Measurements from ENCODE around the gene ARHGAP4.
A peak's percentile ranks its signal among the peaks of the same experiment; 100 is the strongest.

Gene ARHGAP4

GRCh38 chrX:153913701-153914100 is 12.4 kb downstream of the ARHGAP4 start:
- in situ Hi-C loops (cut with MboI; ENCODE audit: low sequenced_read_pairs, unreplicated experiment): no loop called here
- no peak for DNase-seq (ENCODE audit: low spot score)
- TF ChIP-seq CTCF (IDR thresholded peaks at IDR 0.05; ENCODE audit: borderline replicate concordance, control extremely low read depth, extremely low read depth, insufficient read depth, missing control alignments): no peak

DNA sequence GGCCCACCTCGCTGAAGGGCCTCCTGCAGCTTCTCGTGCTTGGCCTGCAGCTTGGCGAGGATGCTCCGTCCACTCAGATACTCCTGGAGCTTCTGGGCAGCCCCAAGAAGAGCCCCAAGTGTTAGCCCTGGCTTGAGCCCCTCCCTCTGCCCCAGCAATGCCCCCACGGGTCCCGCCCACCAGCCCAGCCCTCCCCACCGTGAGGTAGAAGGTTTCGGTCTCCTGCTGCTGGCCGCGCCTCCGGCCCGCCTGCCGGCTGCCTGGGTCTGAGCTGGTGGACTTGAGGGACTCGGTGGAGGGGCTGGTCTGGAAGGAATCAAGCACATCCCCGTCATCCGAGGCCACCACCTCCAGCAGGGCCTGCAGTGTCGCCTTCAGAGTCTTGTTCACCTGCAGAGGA is 12.9 kb downstream of the ARHGAP4 start:
- in situ Hi-C loops (cut with MboI; ENCODE audit: low sequenced_read_pairs, unreplicated experiment): no loop called here
- TF ChIP-seq CTCF (IDR thresholded peaks at IDR 0.05; ENCODE audit: borderline replicate concordance, control extremely low read depth, extremely low read depth, insufficient read depth, missing control alignments): no peak
- no peak for DNase-seq (ENCODE audit: low spot score)

DNA sequence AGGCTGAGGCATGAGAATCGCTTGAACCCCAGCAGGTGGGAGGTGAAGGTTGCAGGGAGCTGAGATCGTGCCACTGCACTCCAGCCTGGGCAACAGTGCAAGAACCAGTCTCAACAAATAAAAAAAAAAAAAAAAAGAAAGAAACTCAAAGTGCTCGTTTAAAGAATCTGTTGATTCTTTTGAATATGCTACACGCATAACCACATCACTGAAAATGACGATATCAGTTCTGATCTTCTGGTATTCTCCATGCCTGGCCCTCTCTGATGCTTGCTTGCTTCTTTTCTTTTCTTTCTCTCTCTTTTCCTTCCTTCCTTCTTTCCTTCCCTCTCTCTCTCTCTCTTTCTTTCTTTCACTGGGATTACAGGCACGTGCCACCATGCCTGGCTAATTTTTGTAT is 14.3 kb downstream of the ARHGAP4 start:
- in situ Hi-C loops (cut with MboI; ENCODE audit: low sequenced_read_pairs, unreplicated experiment): no loop called here
- no peak for DNase-seq (ENCODE audit: low spot score)
- TF ChIP-seq CTCF (IDR thresholded peaks at IDR 0.05; ENCODE audit: borderline replicate concordance, control extremely low read depth, extremely low read depth, insufficient read depth, missing control alignments): no peak

GRCh38 chrX:153910446-153910845 is 15.6 kb downstream of the ARHGAP4 start:
- in situ Hi-C loops (cut with MboI; ENCODE audit: low sequenced_read_pairs, unreplicated experiment): no loop called here
- no peak for DNase-seq (ENCODE audit: low spot score)
- no peak for TF ChIP-seq CTCF (IDR thresholded peaks at IDR 0.05; ENCODE audit: borderline replicate concordance, control extremely low read depth, extremely low read depth, insufficient read depth, missing control alignments)

DNA sequence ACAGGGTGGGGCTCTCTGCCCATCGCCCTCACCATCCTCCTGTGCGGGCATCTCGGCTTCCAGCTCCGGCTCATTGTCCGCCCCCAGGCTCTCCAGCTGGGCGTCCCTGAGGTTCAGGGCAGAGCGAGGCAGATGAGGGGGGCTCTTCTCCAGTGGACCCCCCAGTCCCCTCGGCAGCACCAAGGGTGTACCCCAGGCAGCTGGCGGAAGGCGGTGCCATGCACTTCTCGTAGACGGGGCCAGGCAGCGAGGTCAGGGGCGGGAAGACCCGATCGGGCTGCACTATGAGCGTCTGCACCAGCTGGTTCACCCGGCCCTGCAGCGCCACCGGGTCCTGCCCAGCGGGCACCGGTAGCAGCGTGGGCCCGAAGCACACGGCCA is 16.1 kb downstream of the ARHGAP4 start:
- TF ChIP-seq CTCF (IDR thresholded peaks at IDR 0.05; ENCODE audit: borderline replicate concordance, control extremely low read depth, extremely low read depth, insufficient read depth, missing control alignments): no peak
- in situ Hi-C loops (cut with MboI; ENCODE audit: low sequenced_read_pairs, unreplicated experiment): no loop called here
- DNase-seq (ENCODE audit: low spot score): no peak

GRCh38 chrX:153909024-153909979 is 16.8 kb downstream of the ARHGAP4 start:
- in situ Hi-C loops (cut with MboI; ENCODE audit: low sequenced_read_pairs, unreplicated experiment): no loop called here
- no peak for TF ChIP-seq CTCF (IDR thresholded peaks at IDR 0.05; ENCODE audit: borderline replicate concordance, control extremely low read depth, extremely low read depth, insufficient read depth, missing control alignments)

More at GRCh38 chrX:153909024-153909979, 16.8 kb downstream of the ARHGAP4 start:
- peak; percentile 72 for DNase-seq (ENCODE audit: low spot score)
